Adrenal gland (tissue), 12 donors: ENCODE results near the gene MMP8. TPM values are rescaled to one million over a fixed set of nuclear protein-coding genes. Genes with fewer than 3 reads are reported as not detected.
A peak's percentile ranks its signal among the peaks of the same experiment; 100 is the strongest.

Experiments
- DNase-seq, 7 donors: peaks; one replicate each; pipeline ENCODE4 v3.0.0-alpha.2; 2019 to 2020
- H3K27ac ChIP-seq, 5 donors: fragments of 200-600 bp; sonication (generic) in 4 of 5; 1 replicate in 3 of 5; 2 replicates in 2 of 5; pipeline versions ENCODE4 v1.5.1 to v1.8.0; 2016 to 2020; ENCODE audit warnings: mild to moderate bottlenecking in 1 of 5
- H3K27me3 ChIP-seq: fragments of 200-600 bp; 2 replicates; pipeline ENCODE4 v1.8.0; 2021
- H3K36me3 ChIP-seq, 2 donors: fragments of 200-600 bp; replicated peaks in 1 of 2; 1 replicate in 1 of 2; 2 replicates in 1 of 2; pipeline versions ENCODE4 v1.5.1 to v1.8.0; 2018 to 2022
- H3K4me1 ChIP-seq, 2 donors: fragments of 200-600 bp; replicated peaks in 1 of 2; 1 replicate in 1 of 2; 2 replicates in 1 of 2; pipeline versions ENCODE4 v1.5.1 to v1.8.0; 2018 to 2021
- H3K4me3 ChIP-seq, 4 donors: fragments of 200-600 bp; sonication (generic) in 3 of 4; one replicate each; pipeline ENCODE4 v1.5.1; 2016 to 2018
- H3K9me3 ChIP-seq, 3 donors: fragments of 200-600 bp; sonication (generic) in 1 of 3; replicated peaks in 1 of 3; 1 replicate in 2 of 3; 2 replicates in 1 of 3; pipeline versions ENCODE4 v1.5.1 to v1.8.0; 2016 to 2021
- CTCF ChIP-seq, 6 experiments: fragments of 450-650 bp in 4 of 6; fragments of 200-600 bp in 2 of 6; sonication (generic) in 1 of 6; IDR thresholded peaks; 1 replicate in 5 of 6; 2 replicates in 1 of 6; pipeline versions ENCODE4 v1.5.1 to v1.8.0; 2016 to 2021; ENCODE audit warnings: antibody characterized with exemption in 6 of 6, mild to moderate bottlenecking in 2 of 6, moderate library complexity in 1 of 6
- POLR2A ChIP-seq, 2 donors: fragments of 450-650 bp; IDR thresholded peaks; one replicate each; pipeline ENCODE4 v1.6.1; 2017; ENCODE audit warnings: antibody characterized with exemption in 2 of 2, mild to moderate bottlenecking in 2 of 2, moderate library complexity in 1 of 2
- WGBS, 4 donors: extraction: QIAGEN DNeasy Blood & Tissue Kit in 2 of 4; methylation state at CpG; one replicate each; pipeline versions ENCODE4 v1.1.5 to v1.1.7; 2013 to 2017; 5-methylcytosine and 5-hydroxymethylcytosine counted together
- intact Hi-C, 2 donors: fragments of 100-400 bp; cut with DNase I; formaldehyde crosslinking; loops; one replicate each; pipeline versions ENCODE4 v1.14.1 to v1.15.0; 2022 to 2023
- polyA plus RNA-seq, 3 donors: library from polyadenylated mRNA; stranded (reverse); fragments of 200-250 nt in 2 of 3; fragments of 350-450 nt in 1 of 3; fragmentation: Illumina TruSeq in 1 of 3; extraction: RNeasy Lipid Tissue Mini Kit (QIAGEN cat#74804) in 1 of 3; gene quantifications; one replicate each; pipeline ENCODE4 v1.2.3, GENCODE V29; 2013 to 2014
- total RNA-seq, 9 donors: library from RNA; depleted of rRNA in 4 of 9; stranded (reverse); fragments of >200 nt in 4 of 9; fragments of 120-200 nt in 1 of 9; fragmentation: NEBNext Ultra II Directional in 1 of 9; extraction: Animal tissue kit (Norgen Biotek cat#: 25700) in 1 of 9; gene quantifications; one replicate each; pipeline versions ENCODE4 v1.1.0 to v1.2.4, GENCODE V29; 2013 to 2023
- donor health status: healthy with polysubstance abuse.
- donor health status: Bipolar disorder and iron deficiency.
- donor health status: DM: yes; HTN: yes; CAD: no.
- donor health status: DM: no; HTN: no; CAD: no.
- donor health status: DM: no; HTN: no; CAD: no.
- donor health status: DM: yes; HTN: yes; CAD: no.

MMP8 gene
- total and polyA plus RNA-seq, 12 donors = 0.08 to 1.4 (median 0.23) TPM; not detected in 7

DNA sequence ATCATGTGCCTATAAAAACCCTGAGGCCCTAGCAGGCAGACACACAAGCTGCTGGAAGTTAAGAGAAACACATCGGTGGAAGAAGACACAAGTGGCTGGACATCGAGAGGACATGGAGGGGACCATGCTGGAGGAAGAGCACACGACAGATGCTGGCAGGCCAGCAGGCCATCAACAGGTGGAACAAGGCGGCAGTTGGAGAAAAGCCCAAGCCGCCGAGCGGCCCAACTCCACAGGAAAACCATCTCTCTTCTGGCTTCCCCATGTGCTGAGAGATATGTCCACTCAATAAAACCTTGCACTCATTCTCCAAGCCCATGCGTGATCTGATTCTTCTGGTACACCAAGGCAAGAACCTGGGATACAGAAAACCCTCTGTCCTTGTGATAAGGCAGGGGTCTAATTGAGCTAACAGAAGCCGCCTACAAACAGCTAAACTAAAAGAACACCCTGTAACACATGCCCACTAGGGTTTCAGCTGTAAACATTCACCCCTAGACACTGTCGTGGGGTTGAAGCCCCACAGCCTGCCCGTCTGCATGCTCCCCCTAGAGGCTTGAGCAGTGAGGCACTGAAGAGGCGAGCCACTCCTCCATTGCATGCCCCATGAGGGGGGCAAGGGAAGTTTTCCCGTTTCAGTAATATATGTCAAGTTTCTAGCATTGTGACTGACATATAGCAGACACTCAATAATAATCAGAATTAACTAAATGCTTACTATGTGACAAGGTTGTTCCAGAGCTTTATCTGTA lies 60.6 kb downstream of the MMP8 start:
- intact Hi-C loops = no loop called here
- Histone ChIP-seq H3K9me3 (no peaks in the 10 kb centered on the region), H3K27ac (no peak overlapping the region), H3K4me3 (no peak overlapping the region), H3K4me1 (no peaks in the 10 kb centered on the region), H3K36me3 (no peaks in the 10 kb centered on the region), H3K27me3 (no peaks in the 10 kb centered on the region)
- peak in 1 of 6 experiments; percentile 10 for TF ChIP-seq CTCF (IDR thresholded peaks at IDR 0.05)
- no peak for TF ChIP-seq POLR2A (IDR thresholded peaks at IDR 0.05)
- no peak for DNase-seq
- WGBS, 4 donors = 77 to 87% (median 82%) methylated on average over 12 to 13 of the region's 13 CpGs

DNA sequence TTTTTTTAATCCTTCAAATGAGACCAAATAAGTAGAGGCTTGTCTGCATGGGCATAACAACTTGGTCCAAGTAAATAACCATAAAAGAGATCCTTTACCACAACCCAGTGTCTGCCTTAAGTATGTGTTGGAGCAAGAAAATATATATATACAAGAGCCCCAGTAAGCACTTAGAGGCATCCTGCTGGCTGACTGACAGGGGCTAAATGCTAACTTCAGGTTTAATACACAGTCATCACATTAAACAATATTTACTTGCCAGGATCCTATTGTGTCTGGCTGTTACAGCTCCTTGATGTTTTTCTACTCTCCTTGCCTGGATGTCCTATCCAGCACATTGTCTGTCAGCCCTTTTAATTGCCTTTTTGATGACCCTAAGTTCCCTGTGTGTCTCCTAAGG lies 62.1 kb downstream of the MMP8 start:
- H3K27ac ChIP-seq = no peak overlapping the region
- TF ChIP-seq CTCF (IDR thresholded peaks at IDR 0.05) = no peak
- TF ChIP-seq POLR2A (IDR thresholded peaks at IDR 0.05) = no peak
- DNase-seq = no peak
- peaks cover 4% of the 10 kb centered on the region for H3K27me3 ChIP-seq
- H3K4me3 ChIP-seq = no peak overlapping the region
- no peaks in the 10 kb centered on the region for H3K36me3 ChIP-seq
- H3K9me3 ChIP-seq = no peaks in the 10 kb centered on the region
- intact Hi-C loops = no loop called here
- no peaks in the 10 kb centered on the region for H3K4me1 ChIP-seq

Other genes with a start within 250 kb of the MMP8 start
- under 1 TPM in 3 of 9 donors, not detected in 6; 0.39 to 0.61 (median 0.44) TPM for gene MMP7, start 194.2 kb downstream of the MMP8 start, total RNA-seq
- not detected for gene MMP7, start 194.2 kb downstream of the MMP8 start, polyA plus RNA-seq
- gene MMP20, start 99.6 kb downstream of the MMP8 start, total RNA-seq = not detected
- not detected for gene MMP20, start 99.6 kb downstream of the MMP8 start, polyA plus RNA-seq
- not detected for gene MMP27, start 19.2 kb downstream of the MMP8 start, total RNA-seq
- gene MMP27, start 19.2 kb downstream of the MMP8 start, polyA plus RNA-seq = not detected
- not detected for gene MMP10, start 55.7 kb upstream of the MMP8 start, total RNA-seq
- gene MMP10, start 55.7 kb upstream of the MMP8 start, polyA plus RNA-seq = not detected
- gene MMP1, start 73.2 kb upstream of the MMP8 start, total RNA-seq = not detected
- under 1 TPM in 1 of 3 donors, not detected in 2; 0.07 TPM for gene MMP1, start 73.2 kb upstream of the MMP8 start, polyA plus RNA-seq
- gene MMP3, start 118.7 kb upstream of the MMP8 start, total RNA-seq = under 1 TPM in 3 of 9 donors, not detected in 6; 0.14 to 0.69 (median 0.20) TPM
- not detected for gene MMP3, start 118.7 kb upstream of the MMP8 start, polyA plus RNA-seq
- not detected for gene MMP12, start 150.0 kb upstream of the MMP8 start, total RNA-seq
- not detected for gene MMP12, start 150.0 kb upstream of the MMP8 start, polyA plus RNA-seq
- not detected for gene MMP13, start 230.8 kb upstream of the MMP8 start, total RNA-seq
- not detected for gene MMP13, start 230.8 kb upstream of the MMP8 start, polyA plus RNA-seq